PFSK-1 (cell line): ENCODE results near the gene BAHCC1.

ENCODE experiments used
- FOXP2 ChIP-seq: optimal IDR thresholded peaks from 2 replicates; pipeline ENCODE3; 2011; ENCODE audit warnings: borderline replicate concordance, control low read depth, inconsistent platforms; ENCODE audit not compliant: insufficient read depth; ENCODE audit errors: extremely low read length, extremely low read depth
- POLR2AphosphoS5 ChIP-seq: IDR thresholded peaks from 2 replicates; pipeline ENCODE4 v1.6.1; 2012; ENCODE audit warnings: low read depth, mild to moderate bottlenecking, control low read depth, low read length, moderate library complexity
- SIN3A ChIP-seq: IDR thresholded peaks from 2 replicates; pipeline ENCODE4 v1.6.1; 2012; ENCODE audit warnings: mild to moderate bottlenecking, low read length, moderate library complexity, borderline replicate concordance; ENCODE audit not compliant: insufficient read depth
- TAF1 ChIP-seq: IDR thresholded peaks from 2 replicates; pipeline ENCODE4 v1.6.1; 2012; ENCODE audit warnings: low read length, control low read depth, borderline replicate concordance; ENCODE audit not compliant: insufficient read depth
- TF ChIP-seq, protein P1 (sequence below), 2 experiments: IDR thresholded peaks; 2 replicates each; pipeline versions ENCODE4 v1.6.1 to v1.8.0; 2011 to 2012; ENCODE audit warnings: low read depth in 2 of 2, low read length in 2 of 2, control low read depth in 1 of 2, inconsistent platforms in 1 of 2, mild to moderate bottlenecking in 1 of 2, moderate library complexity in 1 of 2; ENCODE audit not compliant: insufficient read depth in 1 of 2

Gene BAHCC1

DNA sequence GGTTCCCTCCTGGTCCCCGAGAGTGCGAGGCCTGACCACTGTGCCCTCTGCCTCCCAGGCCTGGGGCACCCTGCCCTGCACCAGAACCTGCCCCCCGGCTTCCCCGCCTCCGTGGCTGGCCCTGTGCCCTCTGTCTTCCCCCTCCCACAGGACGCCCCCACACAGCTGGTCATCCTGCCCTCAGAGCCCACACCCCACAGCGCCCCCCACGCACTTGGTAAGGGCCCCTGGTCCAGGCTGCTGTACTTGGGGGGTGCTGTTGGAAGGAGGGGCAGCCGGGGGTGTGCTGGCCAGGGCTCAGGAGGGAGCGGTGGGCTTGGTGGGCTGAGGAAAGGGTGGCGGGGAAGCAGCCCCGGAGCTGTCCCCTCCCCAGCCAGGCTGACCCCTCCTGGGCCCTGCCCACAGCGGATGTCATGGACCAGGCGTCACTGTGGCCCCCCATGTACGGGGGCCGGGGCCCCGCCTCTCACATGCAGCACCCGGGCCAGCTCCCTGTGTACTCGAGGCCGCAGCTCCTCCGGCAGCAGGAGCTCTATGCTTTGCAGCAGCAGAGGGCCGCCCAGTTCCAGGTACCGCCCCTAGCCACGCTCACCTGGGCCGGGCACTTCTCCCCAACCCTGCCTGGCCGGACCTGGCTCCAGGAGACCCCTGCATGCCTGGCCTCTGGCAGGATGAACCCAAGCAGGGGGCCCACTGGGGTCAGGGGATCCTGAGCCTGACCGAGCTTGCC, 49.5 kb downstream of the BAHCC1 start:
- TF ChIP-seq TAF1: no peak
- no peak for TF ChIP-seq FOXP2
- no peak for TF ChIP-seq POLR2AphosphoS5
- TF ChIP-seq, protein P1, sequence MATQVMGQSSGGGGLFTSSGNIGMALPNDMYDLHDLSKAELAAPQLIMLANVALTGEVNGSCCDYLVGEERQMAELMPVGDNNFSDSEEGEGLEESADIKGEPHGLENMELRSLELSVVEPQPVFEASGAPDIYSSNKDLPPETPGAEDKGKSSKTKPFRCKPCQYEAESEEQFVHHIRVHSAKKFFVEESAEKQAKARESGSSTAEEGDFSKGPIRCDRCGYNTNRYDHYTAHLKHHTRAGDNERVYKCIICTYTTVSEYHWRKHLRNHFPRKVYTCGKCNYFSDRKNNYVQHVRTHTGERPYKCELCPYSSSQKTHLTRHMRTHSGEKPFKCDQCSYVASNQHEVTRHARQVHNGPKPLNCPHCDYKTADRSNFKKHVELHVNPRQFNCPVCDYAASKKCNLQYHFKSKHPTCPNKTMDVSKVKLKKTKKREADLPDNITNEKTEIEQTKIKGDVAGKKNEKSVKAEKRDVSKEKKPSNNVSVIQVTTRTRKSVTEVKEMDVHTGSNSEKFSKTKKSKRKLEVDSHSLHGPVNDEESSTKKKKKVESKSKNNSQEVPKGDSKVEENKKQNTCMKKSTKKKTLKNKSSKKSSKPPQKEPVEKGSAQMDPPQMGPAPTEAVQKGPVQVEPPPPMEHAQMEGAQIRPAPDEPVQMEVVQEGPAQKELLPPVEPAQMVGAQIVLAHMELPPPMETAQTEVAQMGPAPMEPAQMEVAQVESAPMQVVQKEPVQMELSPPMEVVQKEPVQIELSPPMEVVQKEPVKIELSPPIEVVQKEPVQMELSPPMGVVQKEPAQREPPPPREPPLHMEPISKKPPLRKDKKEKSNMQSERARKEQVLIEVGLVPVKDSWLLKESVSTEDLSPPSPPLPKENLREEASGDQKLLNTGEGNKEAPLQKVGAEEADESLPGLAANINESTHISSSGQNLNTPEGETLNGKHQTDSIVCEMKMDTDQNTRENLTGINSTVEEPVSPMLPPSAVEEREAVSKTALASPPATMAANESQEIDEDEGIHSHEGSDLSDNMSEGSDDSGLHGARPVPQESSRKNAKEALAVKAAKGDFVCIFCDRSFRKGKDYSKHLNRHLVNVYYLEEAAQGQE (IDR thresholded peaks at IDR 0.05; ENCODE audit: insufficient read depth in 1 of 2, low read depth in 2 of 2, low read length in 2 of 2): no peak
- TF ChIP-seq SIN3A: no peak

DNA sequence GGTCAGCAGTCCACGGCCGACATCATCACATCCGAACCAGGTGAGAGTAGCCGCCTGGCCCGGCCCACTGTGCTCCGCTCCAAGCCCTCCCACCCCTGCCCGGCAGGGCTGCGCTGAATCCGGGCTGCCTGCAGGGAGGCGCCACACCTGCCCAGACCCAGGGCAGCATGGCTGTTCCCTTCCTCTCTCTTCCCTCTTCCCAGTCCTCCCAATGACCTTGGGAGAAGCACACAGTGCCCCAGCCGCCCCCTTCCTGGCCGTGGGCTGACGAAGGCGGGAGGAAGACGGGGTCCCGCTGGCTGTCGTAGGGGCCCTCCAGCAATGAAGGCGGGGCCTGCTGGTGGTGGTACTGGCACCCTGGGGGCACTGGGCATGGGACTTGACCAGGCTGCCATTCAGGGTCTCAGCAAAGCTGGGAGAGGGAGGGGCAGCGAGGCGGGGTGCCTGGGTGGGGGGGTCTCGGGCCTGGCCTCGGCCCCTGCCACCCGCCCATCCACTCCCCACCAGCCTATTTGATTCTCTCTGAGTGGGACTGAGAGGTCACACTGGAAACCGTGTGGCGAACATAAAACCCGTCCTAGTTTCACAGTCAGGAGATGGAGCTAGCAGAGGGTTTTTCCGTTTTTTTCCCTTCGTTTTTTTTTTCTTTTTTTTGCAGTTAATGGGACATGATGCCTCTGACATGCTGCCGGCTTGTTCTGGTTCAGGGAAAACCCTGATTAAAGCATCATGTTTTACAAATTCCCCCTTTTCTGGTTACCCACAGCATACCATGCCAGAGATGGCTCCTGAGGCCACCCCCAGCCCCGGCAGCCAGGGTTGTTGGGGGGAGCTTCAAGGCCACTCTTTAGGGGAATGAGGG, 50.6 kb downstream of the BAHCC1 start:
- TF ChIP-seq FOXP2 (no peak), TAF1 (no peak), SIN3A (no peak), POLR2AphosphoS5 (no peak)
- TF ChIP-seq, protein P1 (IDR thresholded peaks at IDR 0.05; ENCODE audit: insufficient read depth in 1 of 2, low read depth in 2 of 2, low read length in 2 of 2): no peak

DNA sequence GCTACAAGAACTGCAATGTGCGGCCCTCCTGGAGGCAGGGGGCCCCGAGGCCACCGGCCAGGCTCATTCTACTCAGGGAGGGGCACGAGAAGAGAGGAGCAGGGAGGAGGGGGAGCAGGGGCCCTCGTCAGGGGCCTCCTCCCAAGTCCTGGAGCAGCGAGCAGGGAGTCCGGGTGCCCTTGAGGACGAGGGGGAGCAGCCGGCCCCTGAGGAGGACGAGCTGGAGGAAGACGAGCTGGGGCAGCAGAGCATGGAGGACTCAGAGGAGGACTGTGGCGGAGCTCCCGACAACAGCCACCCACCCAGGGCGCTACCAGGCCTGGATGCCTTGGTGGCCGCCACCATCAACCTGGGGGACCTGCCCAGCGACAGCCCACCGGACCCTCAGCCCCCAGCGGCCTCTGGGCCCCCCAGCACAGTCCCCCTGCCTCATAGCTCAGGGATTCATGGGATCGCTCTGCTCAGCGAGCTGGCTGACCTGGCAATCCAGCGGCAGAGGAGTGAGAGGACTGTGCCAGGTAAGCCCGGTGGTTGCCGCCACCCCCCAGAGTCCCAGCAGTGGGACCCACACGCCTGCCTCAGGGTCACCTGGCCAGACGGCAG, 52.2 kb downstream of the BAHCC1 start:
- TF ChIP-seq TAF1 (no peak), FOXP2 (no peak), SIN3A (no peak), POLR2AphosphoS5 (no peak)
- TF ChIP-seq, protein P1 (IDR thresholded peaks at IDR 0.05; ENCODE audit: insufficient read depth in 1 of 2, low read depth in 2 of 2, low read length in 2 of 2): no peak

DNA sequence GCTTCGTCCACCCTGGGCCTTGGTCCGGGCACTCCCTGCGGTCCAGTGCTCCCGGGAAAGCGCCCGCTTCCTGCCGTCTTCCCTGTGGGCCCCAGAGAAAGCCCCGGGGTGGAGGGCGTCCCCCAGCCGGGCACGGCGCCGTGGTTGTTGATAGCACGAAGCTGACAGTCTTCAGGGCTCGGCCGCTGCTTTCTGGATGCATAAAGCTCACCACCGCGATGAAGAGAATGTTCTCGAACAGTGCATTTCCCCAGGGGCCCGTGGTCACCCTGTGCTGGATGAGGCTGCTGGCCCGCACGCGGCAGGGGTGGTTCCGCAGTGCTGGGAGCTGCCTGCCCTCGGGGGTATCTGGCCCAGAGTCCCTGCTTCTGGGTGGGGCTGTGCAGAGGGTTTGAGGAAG, 53.2 kb downstream of the BAHCC1 start:
- TF ChIP-seq SIN3A (no peak), FOXP2 (no peak), TAF1 (no peak), POLR2AphosphoS5 (no peak)

DNA sequence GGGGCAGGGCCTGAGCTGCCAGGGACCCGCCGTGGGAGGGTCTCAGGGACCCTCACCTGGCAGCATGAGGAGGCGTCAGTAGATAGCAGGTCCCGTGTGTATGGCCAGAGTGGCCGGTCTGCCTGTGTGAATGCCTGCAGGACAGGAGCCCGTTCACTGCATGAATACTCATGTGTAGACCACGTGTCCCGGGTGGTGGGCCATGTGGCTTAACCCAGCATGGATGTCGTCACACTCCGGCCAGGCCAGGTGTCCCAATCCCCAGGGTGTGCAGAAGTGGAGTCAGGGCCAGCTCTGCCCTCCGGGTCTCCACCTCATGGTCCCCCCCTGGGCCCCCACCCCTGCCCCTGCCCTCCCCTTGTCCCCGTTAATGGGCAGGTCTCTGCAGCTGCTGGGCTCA, 53.7 kb downstream of the BAHCC1 start:
- TF ChIP-seq SIN3A (no peak), TAF1 (no peak), POLR2AphosphoS5 (no peak)
- TF ChIP-seq, protein P1 (IDR thresholded peaks at IDR 0.05; ENCODE audit: insufficient read depth in 1 of 2, low read depth in 2 of 2, low read length in 2 of 2): no peak
